A172 (cell line): Measurements from ENCODE around the gene ATP9B. TPM values are rescaled to one million over a fixed set of nuclear protein-coding genes. Genes with fewer than 3 reads are reported as not detected.
A peak's percentile ranks its signal among the peaks of the same experiment; 100 is the strongest.
"Not testable (repeated sequence)": the region's sequence is repeated elsewhere in the genome, so short reads cannot be mapped to it uniquely, and the experiment has no call there.

Source experiments
- DNase-seq: peaks from one replicate; pipeline ENCODE4 v3.0.0-alpha.2; 2015; ENCODE audit warnings: low spot score
- total RNA-seq: library from RNA; depleted of rRNA; stranded (reverse); fragments of >200 nt; shearing (Covaris generic); gene quantifications from 2 replicates; pipeline ENCODE4 v1.2.3, GENCODE V29; 2014

Gene ATP9B
- total RNA-seq, 1 experiment from 2014 or later, result 8.0 TPM

- peak; percentile 6 for DNase-seq
Observed at GRCh38 chr18:79136742-79137141, 67.5 kb downstream of the ATP9B start.

GRCh38 chr18:79139206-79139605 lies 70.0 kb downstream of the ATP9B start:
- no peak for DNase-seq

- no peak for DNase-seq
Observed at GRCh38 chr18:79147014-79147413, 77.8 kb downstream of the ATP9B start.

- DNase-seq, result no peak
Observed at GRCh38 chr18:79151191-79151590, 82.0 kb downstream of the ATP9B start.

- DNase-seq, result no peak
Observed at GRCh38 chr18:79156327-79156726, 87.1 kb downstream of the ATP9B start.

GRCh38 chr18:79164706-79165105 lies 95.5 kb downstream of the ATP9B start:
- no peak for DNase-seq

- no peak for DNase-seq
Observed at GRCh38 chr18:79166702-79167101, 97.5 kb downstream of the ATP9B start.

- DNase-seq, result no peak
Observed at GRCh38 chr18:79167526-79168190, 98.5 kb downstream of the ATP9B start.

GRCh38 chr18:79169958-79170555 lies 100.9 kb downstream of the ATP9B start:
- peak; percentile 1 for DNase-seq

GRCh38 chr18:79172331-79172730 lies 103.1 kb downstream of the ATP9B start:
- not testable (repeated sequence) for DNase-seq

- DNase-seq, result no peak
Observed at GRCh38 chr18:79173742-79174141, 104.5 kb downstream of the ATP9B start.

GRCh38 chr18:79178113-79178531 lies 108.9 kb downstream of the ATP9B start:
- no peak for DNase-seq

- DNase-seq, result no peak
Observed at GRCh38 chr18:79182047-79182713, 113.0 kb downstream of the ATP9B start.

GRCh38 chr18:79185648-79186047 lies 116.5 kb downstream of the ATP9B start:
- no peak for DNase-seq

- DNase-seq, result no peak
Observed at GRCh38 chr18:79186649-79187048, 117.5 kb downstream of the ATP9B start.

- no peak for DNase-seq
Observed at GRCh38 chr18:79187532-79188277, 118.5 kb downstream of the ATP9B start.

- DNase-seq, result no peak
Observed at GRCh38 chr18:79191418-79191817, 122.2 kb downstream of the ATP9B start.

- no peak for DNase-seq
Observed at GRCh38 chr18:79191956-79192355, 122.8 kb downstream of the ATP9B start.

GRCh38 chr18:79193826-79194225 lies 124.6 kb downstream of the ATP9B start:
- DNase-seq, result no peak

GRCh38 chr18:79195716-79196683 lies 126.8 kb downstream of the ATP9B start:
- no peak for DNase-seq

GRCh38 chr18:79197531-79197930 lies 128.3 kb downstream of the ATP9B start:
- no peak for DNase-seq
